AG10803 (cell line): ENCODE data around the gene XDH.

Experiments
- DNase-seq: peaks from one replicate; pipeline ENCODE4 v3.0.0; 2010; ENCODE audit warnings: low read depth
- H3K4me3 ChIP-seq: 2 replicates; pipeline ENCODE4 v1.5.1; 2011; ENCODE audit warnings: mild to moderate bottlenecking, low read length, control low read depth
- TF ChIP-seq, protein P1 (sequence below): conservative IDR thresholded peaks from 2 replicates; pipeline ENCODE4 v1.5.1; 2011; ENCODE audit warnings: mild to moderate bottlenecking, low read length, control low read depth, inconsistent platforms

Gene XDH

DNA sequence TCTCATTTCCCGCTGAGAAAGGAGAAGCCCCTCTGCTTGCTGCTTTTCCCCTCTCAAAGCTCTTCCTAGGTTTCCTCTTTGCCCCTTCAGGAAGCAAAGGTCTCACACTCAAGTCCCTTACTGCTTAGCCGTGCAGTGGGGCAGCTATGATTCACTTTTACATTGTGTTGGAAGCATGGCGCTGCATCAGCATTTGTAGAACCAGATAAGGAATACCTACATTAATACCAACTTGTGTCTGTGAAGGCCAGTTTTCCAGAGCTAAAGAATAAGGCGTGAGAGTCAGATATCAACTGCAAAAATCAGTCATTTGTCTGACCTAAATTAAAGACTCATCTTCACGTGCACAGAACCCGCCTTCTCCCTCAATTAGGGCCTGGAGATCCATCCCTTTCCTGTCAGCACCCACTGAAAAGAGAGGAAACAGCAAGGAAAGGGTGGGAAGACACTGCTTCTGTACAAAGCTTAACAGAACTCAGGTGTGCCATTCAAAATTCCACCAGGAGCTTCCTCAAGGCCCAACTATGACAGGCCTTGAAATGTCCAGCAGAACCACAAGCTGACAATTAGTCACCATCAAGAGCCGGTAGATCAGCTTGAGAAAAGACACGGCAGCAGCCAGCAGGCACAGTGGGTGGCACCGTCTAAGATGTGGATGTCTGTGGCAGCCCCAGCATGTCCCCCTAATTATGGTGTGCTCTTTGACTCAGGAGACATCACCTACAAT, 16.1 kb upstream of the XDH start:
- TF ChIP-seq, protein P1, sequence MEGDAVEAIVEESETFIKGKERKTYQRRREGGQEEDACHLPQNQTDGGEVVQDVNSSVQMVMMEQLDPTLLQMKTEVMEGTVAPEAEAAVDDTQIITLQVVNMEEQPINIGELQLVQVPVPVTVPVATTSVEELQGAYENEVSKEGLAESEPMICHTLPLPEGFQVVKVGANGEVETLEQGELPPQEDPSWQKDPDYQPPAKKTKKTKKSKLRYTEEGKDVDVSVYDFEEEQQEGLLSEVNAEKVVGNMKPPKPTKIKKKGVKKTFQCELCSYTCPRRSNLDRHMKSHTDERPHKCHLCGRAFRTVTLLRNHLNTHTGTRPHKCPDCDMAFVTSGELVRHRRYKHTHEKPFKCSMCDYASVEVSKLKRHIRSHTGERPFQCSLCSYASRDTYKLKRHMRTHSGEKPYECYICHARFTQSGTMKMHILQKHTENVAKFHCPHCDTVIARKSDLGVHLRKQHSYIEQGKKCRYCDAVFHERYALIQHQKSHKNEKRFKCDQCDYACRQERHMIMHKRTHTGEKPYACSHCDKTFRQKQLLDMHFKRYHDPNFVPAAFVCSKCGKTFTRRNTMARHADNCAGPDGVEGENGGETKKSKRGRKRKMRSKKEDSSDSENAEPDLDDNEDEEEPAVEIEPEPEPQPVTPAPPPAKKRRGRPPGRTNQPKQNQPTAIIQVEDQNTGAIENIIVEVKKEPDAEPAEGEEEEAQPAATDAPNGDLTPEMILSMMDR = no peak
- no peak overlapping the region for H3K4me3 ChIP-seq
- no peak for DNase-seq

DNA sequence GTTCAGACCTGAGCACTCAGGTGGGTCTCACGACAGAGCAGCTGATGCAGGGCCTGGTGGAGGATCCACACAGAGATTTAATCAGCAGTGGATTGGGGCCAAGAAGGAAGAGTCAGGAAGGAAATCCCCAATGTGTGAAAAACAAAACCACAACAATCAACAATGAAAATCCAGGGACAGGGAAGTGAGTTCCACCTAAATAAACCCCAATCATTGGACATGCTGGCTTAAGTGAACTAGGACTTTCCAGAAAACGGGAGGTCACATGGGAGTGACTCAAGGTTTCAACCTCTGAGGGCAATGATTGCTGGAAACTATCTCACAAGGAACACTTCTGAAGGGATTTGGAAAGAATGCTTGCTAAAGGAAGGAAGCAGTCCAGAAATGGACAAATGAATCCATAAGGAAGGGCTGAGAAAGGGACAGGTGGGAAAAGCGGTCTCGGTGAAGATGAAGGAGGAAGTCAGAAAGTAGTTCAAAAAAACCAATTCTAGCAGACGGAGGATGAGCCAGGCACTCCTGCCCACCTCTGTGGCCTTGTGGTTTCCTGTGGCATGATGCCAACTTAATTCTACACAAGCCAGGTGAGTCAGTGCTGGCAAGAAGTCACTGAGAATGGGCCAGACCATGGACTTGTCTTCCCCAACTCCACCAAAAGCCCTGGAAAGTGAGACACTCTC, 15.4 kb upstream of the XDH start:
- no peak for DNase-seq
- no peak overlapping the region for H3K4me3 ChIP-seq

DNA sequence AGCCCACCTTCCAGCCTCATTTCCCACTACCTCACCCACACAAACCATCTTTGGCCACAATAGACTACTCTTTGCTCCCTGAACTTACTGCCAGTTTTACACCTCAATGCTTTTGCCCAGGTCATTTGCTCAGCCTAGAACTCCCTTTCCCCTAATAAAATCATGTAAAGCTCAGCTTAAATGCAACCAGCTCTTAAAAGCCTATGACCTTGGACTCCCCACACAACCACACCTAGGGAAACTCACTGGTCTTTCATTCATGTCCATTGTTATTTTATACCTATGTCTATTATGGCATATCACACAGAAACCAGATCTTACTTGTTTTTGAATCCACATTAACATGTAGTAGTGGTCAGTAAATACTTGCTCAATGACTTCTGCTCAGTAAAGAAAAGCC, 14.5 kb upstream of the XDH start:
- no peak overlapping the region for H3K4me3 ChIP-seq
- no peak for DNase-seq
- TF ChIP-seq, protein P1 = no peak

More for the DNA sequence above, 15.4 kb upstream of the XDH start:
- TF ChIP-seq, protein P1 = no peak

DNA sequence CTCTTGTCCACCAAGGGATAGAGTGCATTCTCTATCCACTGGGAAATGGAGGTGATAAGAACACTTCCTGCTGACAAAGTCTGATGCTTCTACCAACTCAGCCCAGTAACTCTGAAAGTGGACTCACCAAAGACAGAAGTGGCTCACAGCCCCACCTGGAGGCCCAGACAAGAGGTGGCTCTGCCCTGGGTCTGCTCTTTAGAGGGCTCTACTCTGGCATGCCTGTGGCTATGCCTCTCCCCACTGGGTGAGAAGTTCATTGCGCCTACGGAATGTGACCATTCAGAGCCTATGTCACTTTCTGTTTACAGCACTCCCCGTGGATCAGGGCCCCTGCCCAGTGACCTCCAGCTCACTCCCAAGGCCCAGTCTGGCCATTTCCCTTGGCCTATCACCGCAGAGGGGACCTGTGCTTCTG, 13.5 kb upstream of the XDH start:
- TF ChIP-seq, protein P1 = no peak; the same call in 1 of the 2 replicates
- no peak overlapping the region for H3K4me3 ChIP-seq
- no peak for DNase-seq

DNA sequence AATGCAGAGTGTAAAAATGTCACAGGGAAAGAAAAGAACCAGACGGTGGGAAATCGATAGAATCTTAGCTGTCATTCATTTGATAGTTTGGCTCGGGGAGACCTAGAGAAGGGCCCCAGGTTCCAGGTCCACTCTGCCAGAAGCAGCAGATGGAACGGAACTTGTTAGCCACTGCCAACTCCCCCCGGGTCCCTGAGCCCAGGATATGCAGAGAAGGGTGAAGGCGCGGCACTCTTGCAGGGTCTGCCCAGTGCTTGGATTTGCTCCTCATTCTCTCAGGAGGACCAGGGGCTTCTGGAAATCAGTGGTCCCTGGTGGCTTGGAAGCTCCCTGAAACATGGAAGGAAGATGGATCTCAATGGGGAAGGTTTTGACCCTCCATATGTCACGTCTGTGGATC, 11.6 kb upstream of the XDH start:
- TF ChIP-seq, protein P1 = no peak

DNA sequence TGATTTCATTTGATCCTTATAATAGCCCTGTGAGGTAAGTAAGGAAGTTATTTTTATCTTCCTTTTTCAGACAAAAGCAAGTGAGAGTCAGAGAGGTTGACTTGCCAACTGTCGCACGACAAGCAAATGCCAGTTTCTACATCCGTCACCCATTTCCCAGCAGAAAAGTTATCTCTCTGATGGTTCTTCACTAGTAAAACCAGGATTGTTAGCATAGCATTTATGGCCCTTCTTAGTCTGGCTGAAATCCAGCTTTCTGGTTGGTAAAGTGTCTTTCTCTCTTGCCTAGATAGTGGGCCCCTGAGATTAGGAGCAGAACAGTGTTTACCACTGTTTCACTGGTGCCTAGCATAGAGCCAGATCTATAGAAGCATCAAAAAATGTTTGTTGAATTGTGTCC, 7.1 kb upstream of the XDH start:
- DNase-seq = no peak
- TF ChIP-seq, protein P1 = no peak
- no peak overlapping the region for H3K4me3 ChIP-seq

More for the DNA sequence above, 11.6 kb upstream of the XDH start:
- no peak for DNase-seq
- H3K4me3 ChIP-seq = no peak overlapping the region

DNA sequence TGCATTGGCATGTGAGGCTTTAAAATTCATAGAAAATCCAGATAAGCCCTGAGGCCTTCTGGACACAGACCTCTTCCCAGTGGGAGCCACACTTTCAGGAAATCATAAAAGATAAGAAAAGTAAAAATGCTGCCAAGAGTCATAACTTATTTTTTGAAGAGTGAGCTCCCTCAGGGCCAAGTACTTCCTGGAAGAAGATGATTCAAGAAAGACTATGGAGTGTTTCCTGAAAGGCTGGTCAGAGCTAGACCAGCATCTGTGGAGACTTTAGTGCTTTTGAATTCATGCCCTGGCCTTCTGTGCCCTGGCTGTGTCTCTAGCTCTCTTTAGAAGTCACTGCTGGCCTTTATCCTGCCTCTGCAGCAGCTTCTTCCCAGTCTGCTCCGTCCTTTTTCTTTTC, 6.4 kb upstream of the XDH start:
- no peak overlapping the region for H3K4me3 ChIP-seq
- DNase-seq = peak; percentile 40
- TF ChIP-seq, protein P1 = no peak
